SHP77 treated with DMSO at 0.1 percent for 48 hours (cell line): ENCODE results near the gene THRB.

Experiments used
- DNase-seq: peaks from one replicate; lab custom pipeline; 2025; lab: John Stamatoyannopoulos, UW

THRB gene

DNA sequence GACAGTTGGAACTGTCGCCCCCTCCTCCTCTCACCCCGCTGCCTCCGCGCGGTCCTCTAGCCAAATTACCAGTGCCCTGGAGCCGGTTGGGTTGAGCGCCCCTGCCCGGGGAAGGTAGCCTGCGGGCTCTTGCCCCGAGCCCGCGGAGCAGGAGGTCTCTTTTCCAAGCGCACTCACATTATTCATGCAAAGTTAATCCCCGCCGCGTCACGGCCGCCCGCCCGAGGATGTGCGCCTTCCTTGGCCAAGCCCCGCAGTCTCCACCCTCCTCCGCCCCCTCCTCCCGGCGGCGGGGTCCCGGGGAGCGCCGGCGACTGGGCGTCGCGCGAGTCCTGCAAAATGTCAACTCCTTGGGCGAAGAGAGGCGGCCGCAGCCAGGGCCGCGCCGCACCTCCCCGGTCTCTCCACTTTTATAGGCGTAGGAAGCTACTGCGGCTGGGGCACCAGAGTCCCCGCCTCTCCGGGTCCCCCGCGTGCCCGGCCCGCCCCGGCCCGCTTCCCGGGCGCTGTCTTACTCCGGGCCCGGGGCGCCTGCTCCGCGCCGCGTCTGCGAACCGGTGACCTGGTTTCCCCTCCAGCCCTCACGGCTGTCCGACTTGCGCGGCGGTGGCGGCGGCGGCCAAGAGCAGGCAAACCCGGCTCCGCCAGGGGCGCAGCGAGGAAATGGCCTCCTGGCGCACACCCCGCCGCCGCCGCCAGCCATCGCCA lies at the start of gene THRB:
Gene THRB, minus strand, starts transcription at position 233 of the 708 bp plus-strand sequence.
- DNase-seq: no peak

GRCh38 chr3:24541935-24542334 lies 47.3 kb upstream of the THRB start:
- DNase-seq: no peak

DNA sequence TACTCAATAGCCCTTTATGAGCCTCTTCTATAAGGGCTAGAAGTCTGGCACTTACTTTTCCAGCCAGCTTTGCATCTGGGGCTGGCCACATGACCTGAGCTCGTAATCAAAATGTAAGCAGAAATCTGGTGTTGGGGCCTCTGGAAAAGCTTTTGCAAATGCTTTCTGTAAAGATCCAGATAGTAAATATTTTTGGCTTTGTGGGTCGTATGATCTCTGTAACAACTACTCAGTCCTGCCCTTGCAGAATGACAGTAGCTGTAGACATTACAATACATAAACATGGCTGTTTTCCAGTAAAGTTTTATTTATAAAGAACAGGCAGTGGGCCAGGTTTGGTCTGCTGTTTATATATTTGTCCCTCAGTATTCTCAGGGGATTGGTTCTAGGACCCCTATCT lies 46.2 kb upstream of the THRB start:
- DNase-seq: no peak

GRCh38 chr3:24539699-24540098 lies 45.0 kb upstream of the THRB start:
- DNase-seq: no peak

GRCh38 chr3:24538891-24539290 lies 44.2 kb upstream of the THRB start:
- no peak for DNase-seq

DNA sequence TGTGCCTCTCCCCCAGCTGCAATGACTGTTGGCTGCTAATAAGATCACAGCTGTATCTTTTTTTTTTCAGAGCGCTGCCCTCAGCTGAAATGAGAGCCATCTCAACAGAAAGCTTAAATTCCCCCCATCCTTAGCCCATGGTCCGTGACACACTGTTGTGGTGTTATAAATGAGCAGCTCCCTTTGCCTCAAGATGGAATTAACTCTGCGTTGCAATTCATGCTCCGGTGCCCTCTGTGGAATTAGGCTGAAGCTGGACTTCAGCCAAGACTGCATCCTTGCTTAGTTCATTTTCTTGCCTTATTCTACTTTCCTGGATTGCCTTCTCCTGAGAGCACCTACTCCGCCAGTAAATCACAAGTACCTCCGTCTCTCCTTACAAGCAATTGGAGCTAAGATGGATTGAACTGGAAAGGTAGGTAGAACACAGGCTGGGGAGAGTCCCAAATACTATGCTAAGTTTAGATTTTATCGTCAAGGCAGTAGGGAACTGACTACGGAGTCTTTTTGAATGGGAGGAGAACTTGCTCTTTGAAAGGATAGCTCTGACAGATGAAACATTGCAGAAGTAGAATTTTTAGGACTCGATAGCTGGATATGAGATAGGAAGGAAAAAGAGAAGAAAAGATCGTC lies 39.0 kb upstream of the THRB start:
- no peak for DNase-seq

DNA sequence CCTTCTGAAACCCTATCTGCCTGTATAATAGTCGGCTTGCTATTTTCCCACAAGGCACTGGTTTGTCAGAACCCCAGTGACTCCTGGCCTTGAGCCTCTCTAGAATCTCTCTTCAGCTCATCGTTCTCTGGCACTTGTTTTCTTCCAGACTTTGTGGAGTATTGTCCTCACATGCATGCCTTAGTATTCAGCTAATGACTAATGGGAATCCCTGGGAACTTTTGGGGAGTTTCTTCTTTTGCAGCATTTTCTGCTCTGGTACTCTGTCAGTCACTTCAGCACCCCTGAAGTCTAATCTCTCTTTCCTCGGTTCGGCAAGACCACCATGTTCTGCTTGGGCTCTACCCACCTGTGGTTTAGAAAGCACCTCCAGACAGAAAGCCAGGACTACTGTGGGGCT lies 35.8 kb upstream of the THRB start:
- DNase-seq: no peak

DNA sequence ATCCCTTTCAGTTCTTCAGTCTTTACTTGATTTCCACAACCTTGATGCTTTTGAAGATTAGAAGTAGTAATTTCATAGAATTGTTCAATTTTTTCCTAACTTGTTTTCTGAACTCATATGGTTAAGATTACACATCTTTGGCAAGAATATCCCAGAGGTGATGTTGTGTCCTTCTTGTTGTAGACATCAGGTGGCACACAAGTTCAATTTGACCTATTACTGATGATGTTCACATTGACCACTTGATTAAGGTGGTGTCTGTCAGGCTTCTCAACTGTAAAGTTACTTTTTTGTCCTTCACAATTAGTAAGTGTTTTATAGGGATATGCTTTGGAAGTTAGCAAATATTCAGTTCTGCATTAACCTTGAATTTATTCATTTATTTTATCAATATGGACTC lies 34.6 kb upstream of the THRB start:
- no peak for DNase-seq

- no peak for DNase-seq
These were observed 32.1 kb upstream of the THRB start for GRCh38 chr3:24526640-24527212.

DNA sequence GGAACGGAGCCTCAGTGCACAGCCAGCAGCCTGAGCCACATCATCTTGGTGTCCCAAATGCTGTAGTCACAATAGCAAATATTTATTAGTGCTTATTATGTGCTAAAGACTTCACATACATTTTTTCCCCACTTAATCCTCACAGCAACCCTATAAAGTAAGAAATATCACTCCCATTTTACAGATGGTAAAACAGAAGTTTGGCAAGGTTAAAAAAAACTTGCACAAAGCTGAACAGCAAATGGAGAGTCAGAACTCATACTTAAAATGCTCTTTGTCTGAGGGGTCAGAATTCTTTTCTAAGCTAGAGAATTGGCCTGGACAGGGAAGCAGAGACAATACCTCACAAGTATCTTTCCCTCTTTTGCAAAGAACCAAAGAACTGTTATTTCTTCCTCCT lies 30.9 kb upstream of the THRB start:
- DNase-seq: no peak

GRCh38 chr3:24525022-24525421 lies 30.4 kb upstream of the THRB start:
- no peak for DNase-seq

DNA sequence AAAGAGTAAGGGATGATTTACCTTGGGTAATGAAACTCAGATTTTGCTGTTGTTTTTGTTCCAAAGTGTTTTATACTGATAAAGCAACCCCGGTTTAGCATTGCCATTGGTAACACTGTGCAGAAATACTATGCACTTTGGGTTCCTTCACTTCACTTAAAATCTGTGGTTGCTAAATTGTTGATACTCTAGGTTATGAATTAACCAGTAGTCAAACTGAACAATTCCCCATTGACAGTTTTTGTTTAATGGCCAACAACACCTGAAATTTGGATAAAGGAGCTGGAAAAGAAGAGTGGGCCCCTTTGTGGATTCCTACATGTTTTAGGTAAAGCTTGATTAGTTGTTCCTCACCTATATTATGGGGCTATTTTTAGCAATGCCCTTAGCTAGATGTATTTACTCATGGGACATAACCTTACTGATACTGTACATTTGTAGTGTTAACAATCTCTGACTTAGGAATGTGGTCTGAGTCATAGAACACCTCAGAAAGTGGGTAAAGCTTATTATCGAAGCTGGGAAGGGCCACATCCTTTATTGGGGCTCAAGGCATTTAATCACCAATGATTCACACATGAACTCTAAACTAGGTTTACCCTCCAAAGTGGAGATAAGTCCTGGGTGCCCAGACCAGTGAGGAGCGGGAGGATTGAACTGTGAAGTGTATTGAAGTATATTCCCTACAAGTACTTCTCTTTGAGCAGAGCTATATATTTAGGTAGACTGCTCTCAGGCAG lies 29.5 kb upstream of the THRB start:
- DNase-seq: no peak

GRCh38 chr3:24523215-24523614 lies 28.6 kb upstream of the THRB start:
- DNase-seq: no peak

GRCh38 chr3:24522146-24522579 lies 27.5 kb upstream of the THRB start:
- DNase-seq: no peak

DNA sequence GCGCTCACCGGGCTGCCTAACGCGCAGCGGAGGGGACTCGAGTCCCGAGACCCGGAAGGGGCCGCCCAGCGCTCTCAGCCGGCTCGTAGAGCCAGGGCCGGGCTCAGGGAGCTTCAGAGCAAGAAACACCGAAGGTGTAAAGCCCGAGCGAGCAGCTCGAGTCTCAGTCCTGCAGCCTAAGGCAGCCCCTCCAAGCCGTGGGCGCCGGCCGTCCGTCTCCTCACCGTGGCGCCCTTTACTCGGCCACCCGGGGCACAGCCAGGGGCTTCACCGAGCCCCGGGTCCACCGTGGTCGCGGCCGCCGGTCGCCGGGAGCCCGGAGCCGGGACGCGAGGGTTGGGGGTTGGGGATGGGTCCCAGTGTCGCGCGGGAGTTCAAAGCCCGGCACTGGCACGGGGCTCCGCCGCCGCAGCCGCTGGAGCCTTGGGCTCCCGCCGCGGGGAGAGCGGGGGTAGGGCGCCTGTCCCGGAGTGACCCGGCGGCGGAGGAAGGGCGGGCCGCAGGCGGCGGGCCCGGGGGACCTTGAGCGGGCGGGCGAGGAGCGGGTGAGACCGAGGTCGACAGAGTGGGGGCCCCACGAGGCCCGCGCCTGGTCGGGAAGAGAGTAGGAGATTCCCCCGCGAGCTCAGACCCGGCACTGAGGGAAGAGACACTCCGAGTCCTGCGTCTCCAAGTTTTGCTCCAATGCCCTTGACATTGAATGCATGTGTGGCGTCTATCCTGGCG lies 26.9 kb upstream of the THRB start:
- DNase-seq: no peak

- no peak for DNase-seq
These were observed 26.3 kb upstream of the THRB start for GRCh38 chr3:24520976-24521419.

GRCh38 chr3:24520101-24520495 lies 25.4 kb upstream of the THRB start:
- DNase-seq: no peak

GRCh38 chr3:24519368-24520100 lies 24.9 kb upstream of the THRB start:
- DNase-seq: no peak

GRCh38 chr3:24518990-24519367 lies 24.3 kb upstream of the THRB start:
- DNase-seq: no peak

DNA sequence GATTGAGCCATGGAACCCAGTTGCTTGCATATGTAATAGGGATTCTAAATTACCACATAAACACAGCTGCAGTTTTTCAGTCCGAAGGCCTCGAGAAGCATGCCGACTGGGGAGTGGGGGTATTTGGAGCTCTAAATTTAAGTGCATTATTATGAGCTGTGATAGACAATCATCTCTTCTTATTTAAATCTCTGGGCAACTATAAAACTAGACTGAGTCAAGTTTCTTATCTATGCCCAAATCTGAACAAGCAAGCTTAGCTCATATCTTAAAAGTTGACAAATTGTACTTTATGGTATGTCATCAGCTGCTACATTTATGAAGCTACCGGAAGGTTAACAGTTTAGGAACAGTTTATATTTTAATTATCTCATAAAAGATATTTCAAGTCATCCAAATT lies 19.5 kb upstream of the THRB start:
- DNase-seq: no peak

GRCh38 chr3:24513463-24513862 lies 18.8 kb upstream of the THRB start:
- no peak for DNase-seq
